ENCODE measurements around the gene CBARP. TPM values are rescaled to one million over a fixed set of nuclear protein-coding genes. Genes with fewer than 3 reads are reported as not detected.

Gene CBARP
- total and polyA plus RNA-seq, 2 of the 13 experiments (the other 11 are each of a cell fraction or from before 2014, with no cell fraction given), result 1.2 to 1.4 TPM

DNA sequence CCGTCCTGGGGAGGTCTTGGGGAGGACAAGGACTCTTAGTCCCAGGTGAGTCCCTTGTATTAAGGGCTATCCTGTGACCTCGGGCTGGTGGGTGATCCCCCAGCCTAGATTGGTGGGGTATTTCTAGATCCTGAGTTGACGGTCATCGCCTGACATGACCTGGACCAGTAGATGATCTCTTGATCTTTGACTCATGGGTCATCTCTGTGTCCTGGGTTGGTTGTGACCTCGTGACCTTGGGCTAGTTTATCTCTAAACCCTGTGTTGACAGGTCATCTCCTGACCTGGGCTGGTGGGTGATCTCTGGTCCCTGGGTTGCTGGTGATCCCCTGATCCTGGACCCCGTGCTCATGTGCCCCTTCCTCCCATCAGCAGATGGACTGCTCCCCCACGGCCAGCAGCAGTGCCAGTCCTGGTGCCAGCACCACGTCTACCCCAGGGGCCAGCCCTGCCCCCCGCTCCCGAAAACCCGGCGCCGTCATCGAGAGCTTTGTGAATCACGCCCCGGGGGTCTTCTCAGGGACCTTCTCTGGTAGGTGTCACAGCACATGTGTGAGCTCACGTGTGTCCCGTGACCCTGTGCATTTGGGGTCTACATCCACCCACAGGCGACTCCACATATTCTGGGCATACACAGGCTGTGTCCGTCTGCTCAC lies 16.9 kb upstream of the CBARP start (continued):
- TF ChIP-seq, protein P1, sequence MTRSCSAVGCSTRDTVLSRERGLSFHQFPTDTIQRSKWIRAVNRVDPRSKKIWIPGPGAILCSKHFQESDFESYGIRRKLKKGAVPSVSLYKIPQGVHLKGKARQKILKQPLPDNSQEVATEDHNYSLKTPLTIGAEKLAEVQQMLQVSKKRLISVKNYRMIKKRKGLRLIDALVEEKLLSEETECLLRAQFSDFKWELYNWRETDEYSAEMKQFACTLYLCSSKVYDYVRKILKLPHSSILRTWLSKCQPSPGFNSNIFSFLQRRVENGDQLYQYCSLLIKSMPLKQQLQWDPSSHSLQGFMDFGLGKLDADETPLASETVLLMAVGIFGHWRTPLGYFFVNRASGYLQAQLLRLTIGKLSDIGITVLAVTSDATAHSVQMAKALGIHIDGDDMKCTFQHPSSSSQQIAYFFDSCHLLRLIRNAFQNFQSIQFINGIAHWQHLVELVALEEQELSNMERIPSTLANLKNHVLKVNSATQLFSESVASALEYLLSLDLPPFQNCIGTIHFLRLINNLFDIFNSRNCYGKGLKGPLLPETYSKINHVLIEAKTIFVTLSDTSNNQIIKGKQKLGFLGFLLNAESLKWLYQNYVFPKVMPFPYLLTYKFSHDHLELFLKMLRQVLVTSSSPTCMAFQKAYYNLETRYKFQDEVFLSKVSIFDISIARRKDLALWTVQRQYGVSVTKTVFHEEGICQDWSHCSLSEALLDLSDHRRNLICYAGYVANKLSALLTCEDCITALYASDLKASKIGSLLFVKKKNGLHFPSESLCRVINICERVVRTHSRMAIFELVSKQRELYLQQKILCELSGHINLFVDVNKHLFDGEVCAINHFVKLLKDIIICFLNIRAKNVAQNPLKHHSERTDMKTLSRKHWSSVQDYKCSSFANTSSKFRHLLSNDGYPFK (CRISPR knock-in tag; IDR thresholded peaks at IDR 0.05; ENCODE audit: borderline replicate concordance), result no peak
- no peak for TF ChIP-seq ZFP62 (CRISPR knock-in tag; IDR thresholded peaks at IDR 0.05)
- no peak for TF ChIP-seq ZNF160 (CRISPR knock-in tag; IDR thresholded peaks at IDR 0.05)
- no peak for TF ChIP-seq SMARCC2 (IDR thresholded peaks at IDR 0.05)
- TF ChIP-seq RXRB (CRISPR knock-in tag; IDR thresholded peaks at IDR 0.05; ENCODE audit: borderline replicate concordance), result peak; percentile 96
- TF ChIP-seq HHEX (CRISPR knock-in tag; IDR thresholded peaks at IDR 0.05), result peak; percentile 12; the same call in 1 of the 2 replicates
- TF ChIP-seq FOXA3 (CRISPR knock-in tag; IDR thresholded peaks at IDR 0.05), result peak; percentile 72
- TF ChIP-seq, protein P2, sequence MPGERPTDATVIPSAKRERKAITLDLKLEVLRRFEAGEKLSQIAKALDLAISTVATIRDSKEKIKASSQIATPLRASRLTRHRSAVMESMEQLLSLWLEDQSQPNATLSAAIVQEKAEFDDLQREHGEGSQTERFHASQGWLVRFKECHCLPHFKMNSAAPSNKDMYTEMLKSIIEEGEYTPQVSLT (CRISPR knock-in tag; IDR thresholded peaks at IDR 0.05; ENCODE audit: borderline replicate concordance, low read depth), result no peak
- TF ChIP-seq NFATC3 (CRISPR knock-in tag; IDR thresholded peaks at IDR 0.05), result no peak
- no peak for TF ChIP-seq KMT2B (CRISPR knock-in tag; IDR thresholded peaks at IDR 0.05)
- TF ChIP-seq, protein P3, sequence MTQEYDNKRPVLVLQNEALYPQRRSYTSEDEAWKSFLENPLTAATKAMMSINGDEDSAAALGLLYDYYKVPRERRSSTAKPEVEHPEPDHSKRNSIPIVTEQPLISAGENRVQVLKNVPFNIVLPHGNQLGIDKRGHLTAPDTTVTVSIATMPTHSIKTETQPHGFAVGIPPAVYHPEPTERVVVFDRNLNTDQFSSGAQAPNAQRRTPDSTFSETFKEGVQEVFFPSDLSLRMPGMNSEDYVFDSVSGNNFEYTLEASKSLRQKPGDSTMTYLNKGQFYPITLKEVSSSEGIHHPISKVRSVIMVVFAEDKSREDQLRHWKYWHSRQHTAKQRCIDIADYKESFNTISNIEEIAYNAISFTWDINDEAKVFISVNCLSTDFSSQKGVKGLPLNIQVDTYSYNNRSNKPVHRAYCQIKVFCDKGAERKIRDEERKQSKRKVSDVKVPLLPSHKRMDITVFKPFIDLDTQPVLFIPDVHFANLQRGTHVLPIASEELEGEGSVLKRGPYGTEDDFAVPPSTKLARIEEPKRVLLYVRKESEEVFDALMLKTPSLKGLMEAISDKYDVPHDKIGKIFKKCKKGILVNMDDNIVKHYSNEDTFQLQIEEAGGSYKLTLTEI (CRISPR knock-in tag; conservative IDR thresholded peaks at IDR 0.05), result no peak
- TF ChIP-seq AKAP8 (CRISPR knock-in tag; IDR thresholded peaks at IDR 0.05), result no peak
- peak; percentile 18; the same call in 1 of the 2 replicates for TF ChIP-seq THAP11 (CRISPR knock-in tag; IDR thresholded peaks at IDR 0.05)
- TF ChIP-seq ARHGAP35 (CRISPR knock-in tag; IDR thresholded peaks at IDR 0.05; ENCODE audit: borderline replicate concordance), result no peak
- TF ChIP-seq, protein P4, sequence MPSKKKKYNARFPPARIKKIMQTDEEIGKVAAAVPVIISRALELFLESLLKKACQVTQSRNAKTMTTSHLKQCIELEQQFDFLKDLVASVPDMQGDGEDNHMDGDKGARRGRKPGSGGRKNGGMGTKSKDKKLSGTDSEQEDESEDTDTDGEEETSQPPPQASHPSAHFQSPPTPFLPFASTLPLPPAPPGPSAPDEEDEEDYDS (CRISPR knock-in tag; IDR thresholded peaks at IDR 0.05), result no peak
- TF ChIP-seq ZNF296 (CRISPR knock-in tag; conservative IDR thresholded peaks at IDR 0.05), result 0 out of 2 replicates have a peak, but pooled peaks have one; percentile 65
- no peak for TF ChIP-seq ZNF33A (CRISPR knock-in tag; IDR thresholded peaks at IDR 0.05; ENCODE audit: borderline replicate concordance)
- TF ChIP-seq ZNF547 (CRISPR knock-in tag; IDR thresholded peaks at IDR 0.05), result no peak
- no peak; the same call in 1 of the 2 replicates for TF ChIP-seq GABPB1 (CRISPR knock-in tag; IDR thresholded peaks at IDR 0.05)
- TF ChIP-seq, protein P5, sequence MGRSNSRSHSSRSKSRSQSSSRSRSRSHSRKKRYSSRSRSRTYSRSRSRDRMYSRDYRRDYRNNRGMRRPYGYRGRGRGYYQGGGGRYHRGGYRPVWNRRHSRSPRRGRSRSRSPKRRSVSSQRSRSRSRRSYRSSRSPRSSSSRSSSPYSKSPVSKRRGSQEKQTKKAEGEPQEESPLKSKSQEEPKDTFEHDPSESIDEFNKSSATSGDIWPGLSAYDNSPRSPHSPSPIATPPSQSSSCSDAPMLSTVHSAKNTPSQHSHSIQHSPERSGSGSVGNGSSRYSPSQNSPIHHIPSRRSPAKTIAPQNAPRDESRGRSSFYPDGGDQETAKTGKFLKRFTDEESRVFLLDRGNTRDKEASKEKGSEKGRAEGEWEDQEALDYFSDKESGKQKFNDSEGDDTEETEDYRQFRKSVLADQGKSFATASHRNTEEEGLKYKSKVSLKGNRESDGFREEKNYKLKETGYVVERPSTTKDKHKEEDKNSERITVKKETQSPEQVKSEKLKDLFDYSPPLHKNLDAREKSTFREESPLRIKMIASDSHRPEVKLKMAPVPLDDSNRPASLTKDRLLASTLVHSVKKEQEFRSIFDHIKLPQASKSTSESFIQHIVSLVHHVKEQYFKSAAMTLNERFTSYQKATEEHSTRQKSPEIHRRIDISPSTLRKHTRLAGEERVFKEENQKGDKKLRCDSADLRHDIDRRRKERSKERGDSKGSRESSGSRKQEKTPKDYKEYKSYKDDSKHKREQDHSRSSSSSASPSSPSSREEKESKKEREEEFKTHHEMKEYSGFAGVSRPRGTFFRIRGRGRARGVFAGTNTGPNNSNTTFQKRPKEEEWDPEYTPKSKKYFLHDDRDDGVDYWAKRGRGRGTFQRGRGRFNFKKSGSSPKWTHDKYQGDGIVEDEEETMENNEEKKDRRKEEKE (IDR thresholded peaks at IDR 0.05), result no peak
- TF ChIP-seq HDAC2 (CRISPR knock-in tag; IDR thresholded peaks at IDR 0.05), result peak; percentile 73
- no peak for TF ChIP-seq RFXANK (CRISPR knock-in tag; IDR thresholded peaks at IDR 0.05)
- no peak for TF ChIP-seq ZNF556 (CRISPR knock-in tag; IDR thresholded peaks at IDR 0.05; ENCODE audit: borderline replicate concordance)
- TF ChIP-seq ZNF3 (CRISPR knock-in tag; IDR thresholded peaks at IDR 0.05), result no peak
